ENCODE data around the gene SSNA1. TPM values are rescaled to one million over a fixed set of nuclear protein-coding genes. Genes with fewer than 3 reads are reported as not detected.

The SSNA1 gene
- total and polyA plus RNA-seq, 9 of the 15 experiments (the other 6 are each of a cell fraction or from before 2014, with no cell fraction given) = 1.9 to 130 (median 57.1) TPM

- Histone ChIP-seq H3K27me3 (ENCODE audit: control insufficient read depth in 2 of 2, insufficient read depth in 2 of 2, low read length in 2 of 2) (peaks cover 0 to 7% of the 10 kb centered on the region in 2 experiments; a peak in 2 of 5 replicates), H3K4me3 (no peak overlapping the region), H3K4me1 (replicated peaks in 1 of 2; ENCODE audit: control insufficient read depth in 2 of 2, insufficient read depth in 2 of 2, low read length in 2 of 2) (peaks cover 3 to 84% of the 10 kb centered on the region in 2 experiments; a peak in 3 of 5 replicates), H3K9me3 (replicated peaks; ENCODE audit: control insufficient read depth, insufficient read depth, low read depth, low read length) (no peaks in the 10 kb centered on the region), H3K9ac (ENCODE audit: insufficient read depth in 1 of 2, low read depth in 2 of 2, low read length in 2 of 2) (peak overlapping the region in 1 of 2 experiments; percentile 64; a peak in 2 of 4 replicates), H3K4me2 (ENCODE audit: insufficient read depth, low read length) (no peak overlapping the region), H3K79me2 (ENCODE audit: control insufficient read depth, insufficient read depth, low read length) (no peaks in the 10 kb centered on the region), H3K9me1 (ENCODE audit: control insufficient read depth, insufficient read depth, low read length) (no peaks in the 10 kb centered on the region), H4K20me1 (replicated peaks; ENCODE audit: control insufficient read depth, insufficient read depth, low read length) (0 out of 2 replicates have a peak, but pooled peaks cover 5% of the 10 kb centered on the region), H2AFZ (ENCODE audit: low read depth, low read length) (no peak overlapping the region), H3K36me3 (ENCODE audit: control insufficient read depth, insufficient read depth, low read length) (peaks cover 21% of the 10 kb centered on the region; the same call in 1 of the 3 replicates), H3K27ac (ENCODE audit: extremely low read depth, low read depth, low read length) (no peak overlapping the region)
- FAIRE-seq (no peak), DNase-seq (ENCODE audit: extremely low read depth in 1 of 4, low spot score in 3 of 4) (peak in 1 of 4 experiments; percentile 28), ATAC-seq (no peak; the same call in 1 of the 3 replicates)
- CTCF ChIA-PET (ENCODE audit: low intra/inter-chr PET ratio) = no interaction called here
- intact Hi-C loops (cut with micrococcal nuclease) (no loop called here), in situ Hi-C loops (cut with MboI) (no loop called here)
- 65% methylated on average over 23 of the region's 33 CpGs for WGBS (ENCODE audit: insufficient coverage, low coverage, missing lambda C conversion rate)
- BruUV-seq (replicated peaks) = no TSS peak
- POLR2A ChIA-PET = interaction anchor here (0.6 to 1.8 kb wide), 3 partner anchors 18 to 84 kb away, joined by 3 to 7 read pairs (median 5); no protein-coding TSS in a partner anchor
- no peak for TF ChIP-seq ZNF740 (CRISPR knock-in tag; IDR thresholded peaks at IDR 0.05)
- no peak for TF ChIP-seq ZNF740 (tag; IDR thresholded peaks at IDR 0.05)
- no peak for TF ChIP-seq CSDE1 (IDR thresholded peaks at IDR 0.05)
- TF ChIP-seq ZNF184 (CRISPR knock-in tag; IDR thresholded peaks at IDR 0.05) = no peak
- TF ChIP-seq ZNF696 (CRISPR knock-in tag; conservative IDR thresholded peaks at IDR 0.05) = no peak
- no peak for TF ChIP-seq PRPF4 (IDR thresholded peaks at IDR 0.05; ENCODE audit: insufficient read depth, low read depth, low read length, poor library complexity, severe bottlenecking)
- peak; percentile 78 for TF ChIP-seq POLR2G (IDR thresholded peaks at IDR 0.05; ENCODE audit: low read depth, low read length)
- no peak for TF ChIP-seq FIP1L1 (IDR thresholded peaks at IDR 0.05; ENCODE audit: low read depth, low read length, poor library complexity, severe bottlenecking)
- no peak for TF ChIP-seq RUNX1 (IDR thresholded peaks at IDR 0.05; ENCODE audit: low read depth)
- TF ChIP-seq POLR2A (conservative IDR thresholded peaks at IDR 0.05) = peak; percentile 45; the same call in 1 of the 2 replicates
- no peak for TF ChIP-seq NCOA1 (IDR thresholded peaks at IDR 0.05; ENCODE audit: low read depth)
- TF ChIP-seq SFPQ (IDR thresholded peaks at IDR 0.05; ENCODE audit: low read depth, low read length) = no peak
- TF ChIP-seq CHD2 (IDR thresholded peaks at IDR 0.05; ENCODE audit: low read depth, low read length) = no peak
- TF ChIP-seq, protein P1, sequence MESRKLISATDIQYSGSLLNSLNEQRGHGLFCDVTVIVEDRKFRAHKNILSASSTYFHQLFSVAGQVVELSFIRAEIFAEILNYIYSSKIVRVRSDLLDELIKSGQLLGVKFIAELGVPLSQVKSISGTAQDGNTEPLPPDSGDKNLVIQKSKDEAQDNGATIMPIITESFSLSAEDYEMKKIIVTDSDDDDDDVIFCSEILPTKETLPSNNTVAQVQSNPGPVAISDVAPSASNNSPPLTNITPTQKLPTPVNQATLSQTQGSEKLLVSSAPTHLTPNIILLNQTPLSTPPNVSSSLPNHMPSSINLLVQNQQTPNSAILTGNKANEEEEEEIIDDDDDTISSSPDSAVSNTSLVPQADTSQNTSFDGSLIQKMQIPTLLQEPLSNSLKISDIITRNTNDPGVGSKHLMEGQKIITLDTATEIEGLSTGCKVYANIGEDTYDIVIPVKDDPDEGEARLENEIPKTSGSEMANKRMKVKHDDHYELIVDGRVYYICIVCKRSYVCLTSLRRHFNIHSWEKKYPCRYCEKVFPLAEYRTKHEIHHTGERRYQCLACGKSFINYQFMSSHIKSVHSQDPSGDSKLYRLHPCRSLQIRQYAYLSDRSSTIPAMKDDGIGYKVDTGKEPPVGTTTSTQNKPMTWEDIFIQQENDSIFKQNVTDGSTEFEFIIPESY (CRISPR knock-in tag; IDR thresholded peaks at IDR 0.05) = peak; percentile 67
- TF ChIP-seq TEAD1 (CRISPR knock-in tag; IDR thresholded peaks at IDR 0.05) = no peak
- TF ChIP-seq PCBP2 (IDR thresholded peaks at IDR 0.05; ENCODE audit: low read depth, low read length, poor library complexity, severe bottlenecking) = no peak
- no peak for TF ChIP-seq EP400 (IDR thresholded peaks at IDR 0.05)
- no peak for TF ChIP-seq SAFB2 (IDR thresholded peaks at IDR 0.05; ENCODE audit: borderline replicate concordance, low read depth, low read length, severe bottlenecking)
Observed at GRCh38 chr9:137175345-137175961, 13.0 kb upstream of the SSNA1 start.
